ENCODE data around the gene CRLF2.
"Not testable (repeated sequence)": the region's sequence is repeated elsewhere in the genome, so short reads cannot be mapped to it uniquely, and the experiment has no call there.

The CRLF2 gene

DNA sequence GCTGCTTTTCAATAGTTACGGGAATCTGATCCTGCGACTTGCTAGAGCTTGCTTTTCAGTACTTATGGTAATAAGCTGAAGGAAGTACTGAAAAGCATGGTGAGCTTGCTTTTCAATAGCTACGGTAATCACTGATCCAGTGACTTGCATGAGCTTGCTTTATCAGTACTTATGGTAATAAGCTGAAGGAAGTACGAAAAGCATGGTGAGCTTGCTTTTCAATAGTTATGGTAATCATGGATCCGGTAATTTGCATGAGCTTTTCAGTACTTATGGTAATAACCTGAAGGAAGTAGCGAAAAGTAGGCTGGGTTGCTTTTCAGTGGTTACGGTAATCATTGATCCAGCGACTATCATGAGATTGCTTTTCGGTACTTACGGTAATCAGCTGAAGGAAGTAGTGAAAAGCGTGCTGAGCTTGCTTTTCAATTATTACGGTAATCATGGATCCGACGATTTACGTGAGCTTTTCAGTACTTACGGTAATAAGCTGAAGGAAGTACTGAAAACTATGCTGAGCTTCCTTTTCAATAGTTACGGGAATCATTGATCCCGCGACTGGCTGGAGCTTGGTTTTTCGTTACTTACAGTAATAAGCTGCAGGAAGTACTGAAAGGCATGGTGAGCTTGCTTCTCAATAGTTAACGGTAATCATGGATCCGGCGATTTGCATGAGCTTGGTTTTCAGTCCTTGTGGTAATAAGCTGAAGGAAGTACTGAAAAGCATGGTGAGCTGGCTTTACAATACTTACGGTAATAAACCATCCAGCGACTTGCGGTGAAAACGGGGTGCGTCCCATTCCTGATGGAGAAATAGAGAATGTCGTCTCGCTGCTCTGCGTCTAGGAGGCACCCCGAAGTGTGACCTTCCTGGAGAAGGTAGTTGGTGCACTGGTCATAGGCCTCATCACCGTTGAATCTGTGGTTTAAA is 6.5 kb downstream of the CRLF2 start:
- H3K4me3 ChIP-seq (ENCODE audit: low read depth, low read length, poor library complexity, severe bottlenecking): peak overlapping the region; percentile 44
- peak overlapping the region; percentile 59 for H3K4me2 ChIP-seq (ENCODE audit: low read length)
- no peak overlapping the region for H3K9ac ChIP-seq (ENCODE audit: low read length)

DNA sequence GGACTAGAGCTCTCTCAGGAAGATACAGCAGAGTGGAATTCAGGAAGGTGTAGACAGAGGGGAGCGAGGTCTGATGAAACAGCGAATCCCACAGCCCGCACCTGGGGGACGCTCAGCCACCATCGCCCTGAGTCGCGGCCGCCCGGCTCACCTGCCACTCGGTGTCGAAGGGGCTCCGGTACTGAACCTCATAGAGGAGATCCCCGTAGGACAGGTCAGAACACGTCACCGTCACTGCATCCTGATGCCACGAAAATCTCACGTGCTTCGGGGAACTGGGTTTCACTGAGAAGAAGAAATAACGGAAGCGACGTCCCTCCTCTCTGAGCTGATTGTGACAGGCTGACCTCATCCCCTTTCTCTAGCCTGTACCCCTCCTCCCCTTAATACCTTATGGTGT is 10.2 kb downstream of the CRLF2 start:
- no peaks in the 10 kb centered on the region for H4K20me1 ChIP-seq (ENCODE audit: insufficient read depth, low read length)
- H3K27ac ChIP-seq (ENCODE audit: low read depth, low read length, poor library complexity, severe bottlenecking): no peak overlapping the region
- H2AFZ ChIP-seq (ENCODE audit: low read length): no peak overlapping the region
- TF ChIP-seq, protein P1, sequence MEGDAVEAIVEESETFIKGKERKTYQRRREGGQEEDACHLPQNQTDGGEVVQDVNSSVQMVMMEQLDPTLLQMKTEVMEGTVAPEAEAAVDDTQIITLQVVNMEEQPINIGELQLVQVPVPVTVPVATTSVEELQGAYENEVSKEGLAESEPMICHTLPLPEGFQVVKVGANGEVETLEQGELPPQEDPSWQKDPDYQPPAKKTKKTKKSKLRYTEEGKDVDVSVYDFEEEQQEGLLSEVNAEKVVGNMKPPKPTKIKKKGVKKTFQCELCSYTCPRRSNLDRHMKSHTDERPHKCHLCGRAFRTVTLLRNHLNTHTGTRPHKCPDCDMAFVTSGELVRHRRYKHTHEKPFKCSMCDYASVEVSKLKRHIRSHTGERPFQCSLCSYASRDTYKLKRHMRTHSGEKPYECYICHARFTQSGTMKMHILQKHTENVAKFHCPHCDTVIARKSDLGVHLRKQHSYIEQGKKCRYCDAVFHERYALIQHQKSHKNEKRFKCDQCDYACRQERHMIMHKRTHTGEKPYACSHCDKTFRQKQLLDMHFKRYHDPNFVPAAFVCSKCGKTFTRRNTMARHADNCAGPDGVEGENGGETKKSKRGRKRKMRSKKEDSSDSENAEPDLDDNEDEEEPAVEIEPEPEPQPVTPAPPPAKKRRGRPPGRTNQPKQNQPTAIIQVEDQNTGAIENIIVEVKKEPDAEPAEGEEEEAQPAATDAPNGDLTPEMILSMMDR (IDR thresholded peaks at IDR 0.05; ENCODE audit: low read length): no peak
- no peak for TF ChIP-seq EZH2 (IDR thresholded peaks at IDR 0.05; ENCODE audit: borderline replicate concordance, low read length)
- no peaks in the 10 kb centered on the region for H3F3A ChIP-seq (ENCODE audit: insufficient read depth, low read length)
- H3K9me2 ChIP-seq (ENCODE audit: low read depth, low read length): no peaks in the 10 kb centered on the region
- no peak overlapping the region for H3K4me3 ChIP-seq (ENCODE audit: low read depth, low read length, poor library complexity, severe bottlenecking)
- no peak overlapping the region for H3K4me2 ChIP-seq (ENCODE audit: low read length)
- H3K9ac ChIP-seq (ENCODE audit: low read length): no peak overlapping the region
- no peaks in the 10 kb centered on the region for H3K36me3 ChIP-seq (ENCODE audit: insufficient read depth, low read length)
- H3K4me1 ChIP-seq (ENCODE audit: insufficient read depth, low read length, severe bottlenecking): peaks cover 3% of the 10 kb centered on the region
- no peaks in the 10 kb centered on the region for H3K79me2 ChIP-seq (ENCODE audit: insufficient read depth, low read length)
- no peaks in the 10 kb centered on the region for H3K9me3 ChIP-seq (ENCODE audit: low read length)
- H3K27me3 ChIP-seq (ENCODE audit: insufficient read depth, low read length): no peaks in the 10 kb centered on the region

More for the DNA sequence above, 6.5 kb downstream of the CRLF2 start:
- H3K9me3 ChIP-seq (ENCODE audit: low read length): no peaks in the 10 kb centered on the region
- H3F3A ChIP-seq (ENCODE audit: insufficient read depth, low read length): no peaks in the 10 kb centered on the region
- H3K36me3 ChIP-seq (ENCODE audit: insufficient read depth, low read length): no peaks in the 10 kb centered on the region
- H3K79me2 ChIP-seq (ENCODE audit: insufficient read depth, low read length): no peaks in the 10 kb centered on the region
- H3K27me3 ChIP-seq (ENCODE audit: insufficient read depth, low read length): no peaks in the 10 kb centered on the region
- peaks cover 3% of the 10 kb centered on the region for H3K4me1 ChIP-seq (ENCODE audit: insufficient read depth, low read length, severe bottlenecking)
- no peaks in the 10 kb centered on the region for H3K9me2 ChIP-seq (ENCODE audit: low read depth, low read length)
- TF ChIP-seq, protein P1 (IDR thresholded peaks at IDR 0.05; ENCODE audit: low read length): no peak
- TF ChIP-seq EZH2 (IDR thresholded peaks at IDR 0.05; ENCODE audit: borderline replicate concordance, low read length): no peak
- no peak overlapping the region for H3K27ac ChIP-seq (ENCODE audit: low read depth, low read length, poor library complexity, severe bottlenecking)
- no peaks in the 10 kb centered on the region for H4K20me1 ChIP-seq (ENCODE audit: insufficient read depth, low read length)
- no peak overlapping the region for H2AFZ ChIP-seq (ENCODE audit: low read length)

DNA sequence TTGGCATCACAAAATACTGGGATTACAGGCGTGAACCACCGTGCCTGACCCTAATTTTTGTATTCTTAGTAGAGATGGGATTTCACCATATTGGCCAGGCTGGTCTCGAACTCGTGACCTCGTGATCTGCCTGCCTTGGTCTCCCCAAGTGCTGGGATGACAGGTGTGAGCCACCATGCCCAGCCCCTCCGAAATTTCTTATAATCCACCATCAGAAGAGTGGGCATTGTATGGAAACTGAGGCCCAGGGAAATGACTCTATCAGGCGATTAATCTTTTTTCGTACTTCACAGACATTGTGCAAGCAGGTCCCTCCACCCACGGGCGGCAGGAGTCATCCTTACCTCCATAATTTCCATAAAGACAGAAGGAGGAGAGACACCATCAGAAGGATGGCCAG is 16.0 kb downstream of the CRLF2 start:
- Histone ChIP-seq H3K4me3 (ENCODE audit: low read depth, low read length, poor library complexity, severe bottlenecking) (no peak overlapping the region), H3K4me1 (ENCODE audit: insufficient read depth, low read length, severe bottlenecking) (no peaks in the 10 kb centered on the region), H3K27me3 (ENCODE audit: insufficient read depth, low read length) (no peaks in the 10 kb centered on the region), H3K9ac (ENCODE audit: low read length) (no peak overlapping the region), H3K4me2 (ENCODE audit: low read length) (no peak overlapping the region), H3K27ac (ENCODE audit: low read depth, low read length, poor library complexity, severe bottlenecking) (no peak overlapping the region), H3F3A (ENCODE audit: insufficient read depth, low read length) (no peaks in the 10 kb centered on the region), H4K20me1 (ENCODE audit: insufficient read depth, low read length) (no peaks in the 10 kb centered on the region), H3K9me3 (ENCODE audit: low read length) (no peaks in the 10 kb centered on the region), H2AFZ (ENCODE audit: low read length) (no peak overlapping the region), H3K9me2 (ENCODE audit: low read depth, low read length) (no peaks in the 10 kb centered on the region), H3K79me2 (ENCODE audit: insufficient read depth, low read length) (no peaks in the 10 kb centered on the region), H3K36me3 (ENCODE audit: insufficient read depth, low read length) (no peaks in the 10 kb centered on the region)
- TF ChIP-seq, protein P1 (IDR thresholded peaks at IDR 0.05; ENCODE audit: low read length): no peak
- TF ChIP-seq EZH2 (IDR thresholded peaks at IDR 0.05; ENCODE audit: borderline replicate concordance, low read length): no peak

DNA sequence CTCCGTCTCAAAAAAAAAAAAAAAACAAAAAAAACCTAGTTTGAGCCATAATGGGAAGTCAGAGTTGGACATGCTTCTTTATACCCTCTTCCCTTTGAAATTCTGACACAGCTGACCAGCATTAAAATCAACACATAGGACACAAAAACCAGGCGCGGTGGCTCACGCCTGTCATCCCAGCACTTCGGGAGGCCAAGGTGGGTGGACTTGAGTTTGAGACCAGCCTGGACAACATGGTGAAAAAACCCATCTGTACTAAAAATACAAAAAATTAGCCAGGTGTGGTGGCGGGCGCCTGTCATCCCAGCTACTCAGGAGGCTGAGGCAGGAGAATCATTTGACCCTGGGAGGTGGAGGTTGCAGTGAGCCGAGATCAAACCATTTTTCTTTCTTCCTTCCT is 20.3 kb downstream of the CRLF2 start:
- H3K9ac ChIP-seq (ENCODE audit: low read length); H4K20me1 ChIP-seq (ENCODE audit: insufficient read depth, low read length); H2AFZ ChIP-seq (ENCODE audit: low read length); H3K36me3 ChIP-seq (ENCODE audit: insufficient read depth, low read length); H3K4me3 ChIP-seq (ENCODE audit: low read depth, low read length, poor library complexity, severe bottlenecking); H3K79me2 ChIP-seq (ENCODE audit: insufficient read depth, low read length); H3K4me1 ChIP-seq (ENCODE audit: insufficient read depth, low read length, severe bottlenecking); H3K27ac ChIP-seq (ENCODE audit: low read depth, low read length, poor library complexity, severe bottlenecking); H3K9me3 ChIP-seq (ENCODE audit: low read length); H3K9me2 ChIP-seq (ENCODE audit: low read depth, low read length); H3K27me3 ChIP-seq (ENCODE audit: insufficient read depth, low read length); H3K4me2 ChIP-seq (ENCODE audit: low read length); H3F3A ChIP-seq (ENCODE audit: insufficient read depth, low read length): not testable (repeated sequence)

Measured in OCI-LY1 (cell line).